LoVo (cell line): ENCODE data around the gene CHST13.
A peak's percentile ranks its signal among the peaks of the same experiment; 100 is the strongest.
"Not testable (repeated sequence)": the region's sequence is repeated elsewhere in the genome, so short reads cannot be mapped to it uniquely, and the experiment has no call there.

Experiments
- DNase-seq: peaks from one replicate; pipeline ENCODE4 v3.0.0-alpha.2; 2016; ENCODE audit warnings: low spot score

Gene CHST13

GRCh38 chr3:126556637-126557414, 32.9 kb downstream of the CHST13 start:
- no peak for DNase-seq

GRCh38 chr3:126557415-126557745, 33.4 kb downstream of the CHST13 start:
- no peak for DNase-seq

- no peak for DNase-seq
Measured at GRCh38 chr3:126557761-126558160, 33.8 kb downstream of the CHST13 start.

- no peak for DNase-seq
Measured at GRCh38 chr3:126558336-126559071, 34.5 kb downstream of the CHST13 start, which contains the start of gene C3orf22. Gene C3orf22, minus strand, starts transcription at chr3:126558932. Its CDS starts 5,542 bp downstream, at chr3:126553390.

- no peak for DNase-seq
Measured at GRCh38 chr3:126562737-126563276, 38.9 kb downstream of the CHST13 start.

GRCh38 chr3:126567696-126568438, 43.9 kb downstream of the CHST13 start:
- no peak for DNase-seq

GRCh38 chr3:126568776-126569342, 44.9 kb downstream of the CHST13 start:
- DNase-seq, result no peak

- DNase-seq, result no peak
Measured at GRCh38 chr3:126569390-126569975, 45.5 kb downstream of the CHST13 start.

- no peak for DNase-seq
Measured at GRCh38 chr3:126570103-126570541, 46.2 kb downstream of the CHST13 start.

GRCh38 chr3:126571078-126571477, 47.1 kb downstream of the CHST13 start:
- DNase-seq, result no peak

GRCh38 chr3:126573492-126574117, 49.6 kb downstream of the CHST13 start:
- DNase-seq, result peak; percentile 54

- no peak for DNase-seq
Measured at GRCh38 chr3:126577261-126577660, 53.3 kb downstream of the CHST13 start.

GRCh38 chr3:126578702-126579101, 54.7 kb downstream of the CHST13 start:
- DNase-seq, result no peak

- no peak for DNase-seq
Measured at GRCh38 chr3:126580746-126581145, 56.8 kb downstream of the CHST13 start.

- DNase-seq, result no peak
Measured at GRCh38 chr3:126581569-126581968, 57.6 kb downstream of the CHST13 start.

GRCh38 chr3:126582311-126582710, 58.4 kb downstream of the CHST13 start:
- no peak for DNase-seq

- not testable (repeated sequence) for DNase-seq
Measured at GRCh38 chr3:126591515-126591914, 67.6 kb downstream of the CHST13 start.
